Stomach (tissue), 9 donors: Measurements from ENCODE around the gene ADARB2. TPM values are rescaled to one million over a fixed set of nuclear protein-coding genes. Genes with fewer than 3 reads are reported as not detected.

Experiments
- DNase-seq, 2 donors: peaks; one replicate each; pipeline versions ENCODE4 v3.0.0 to v3.0.0-alpha.2; 2013 to 2019
- H3K27ac ChIP-seq, 5 donors: fragments of 200-600 bp in 4 of 5; sonication (generic) in 4 of 5; one replicate each; pipeline ENCODE4 v1.5.1; 2013 to 2019; ENCODE audit warnings: mild to moderate bottlenecking in 1 of 5, moderate library complexity in 1 of 5
- H3K27me3 ChIP-seq, 3 donors: fragments of 200-600 bp; sonication (generic); one replicate each; pipeline ENCODE4 v1.5.1; 2017 to 2019; ENCODE audit warnings: mixed run types in 1 of 3
- H3K36me3 ChIP-seq, 4 donors: fragments of 200-600 bp; sonication (generic); 1 replicate in 3 of 4; 2 replicates in 1 of 4; pipeline ENCODE4 v1.5.1; 2016 to 2019
- H3K4me1 ChIP-seq, 4 donors: fragments of 200-600 bp; sonication (generic); one replicate each; pipeline ENCODE4 v1.5.1; 2016 to 2019
- H3K4me3 ChIP-seq, 4 donors: fragments of 200-600 bp; sonication (generic) in 3 of 4; one replicate each; pipeline ENCODE4 v1.5.1; 2016 to 2019; ENCODE audit warnings: mild to moderate bottlenecking in 1 of 4
- H3K9me3 ChIP-seq, 4 donors: fragments of 200-600 bp; sonication (generic); one replicate each; pipeline ENCODE4 v1.5.1; 2016 to 2019
- CTCF ChIP-seq, 7 experiments: fragments of 450-650 bp in 4 of 7; fragments of 200-600 bp in 3 of 7; sonication (generic) in 3 of 7; IDR thresholded peaks; one replicate each; pipeline ENCODE4 v1.5.1; 2016 to 2019; ENCODE audit warnings: antibody characterized with exemption in 7 of 7, control low read depth in 2 of 7, mild to moderate bottlenecking in 1 of 7
- EP300 ChIP-seq: sonication (generic); formaldehyde crosslinking; IDR thresholded peaks from one replicate; pipeline ENCODE4 v1.6.1; 2017; ENCODE audit warnings: antibody characterized with exemption
- POLR2A ChIP-seq, 4 donors: fragments of 450-650 bp; IDR thresholded peaks; one replicate each; pipeline ENCODE4 v1.6.1; 2016; ENCODE audit warnings: antibody characterized with exemption in 4 of 4, control low read depth in 2 of 4, mild to moderate bottlenecking in 1 of 4, moderate library complexity in 1 of 4
- POLR2AphosphoS5 ChIP-seq, 3 donors: sonication (generic); formaldehyde crosslinking; IDR thresholded peaks; one replicate each; pipeline ENCODE4 v1.6.1; 2016; ENCODE audit warnings: antibody characterized with exemption in 3 of 3
- WGBS, 5 donors: extraction: QIAGEN DNeasy Blood & Tissue Kit in 3 of 5; methylation state at CpG; one replicate each; pipeline versions ENCODE4 v1.1.5 to v1.1.7; 2013 to 2018; 5-methylcytosine and 5-hydroxymethylcytosine counted together
- intact Hi-C: fragments of 100-400 bp; cut with DNase I; formaldehyde crosslinking; loops from one replicate; pipeline ENCODE4 v1.15.1; 2023; ENCODE audit warnings: low total_unique reads
- polyA plus RNA-seq, 3 donors: library from polyadenylated mRNA; stranded (reverse); fragments of 200-250 nt; gene quantifications; one replicate each; pipeline ENCODE4 v1.2.3, GENCODE V29; 2013
- total RNA-seq, 5 donors: library from RNA; depleted of rRNA; stranded (reverse); fragments of >200 nt; gene quantifications; one replicate each; pipeline versions ENCODE4 v1.1.0 to v1.2.3, GENCODE V29; 2014 to 2016
- donor health status: healthy with polysubstance abuse.
- donor health status: Bipolar disorder and iron deficiency.
- donor health status: healthy.

ADARB2 gene
- total and polyA plus RNA-seq, 8 donors, result 0.55 to 4.1 (median 1.4) TPM; not detected in 1

- H3K9me3 ChIP-seq, result no peaks in the 10 kb centered on the region
- intact Hi-C loops, result no loop called here
- no peak overlapping the region for H3K4me3 ChIP-seq
- TF ChIP-seq POLR2AphosphoS5 (IDR thresholded peaks at IDR 0.05), result no peak
- no peak for TF ChIP-seq POLR2A (IDR thresholded peaks at IDR 0.05)
- no peak for TF ChIP-seq EP300
- no peak for TF ChIP-seq CTCF (IDR thresholded peaks at IDR 0.05)
- WGBS, 5 donors, result 84 to 95% (median 88%) methylated on average over 11 of the region's 11 CpGs
- DNase-seq, result no peak
- H3K36me3 ChIP-seq, result no peaks in the 10 kb centered on the region
- H3K27ac ChIP-seq, result no peak overlapping the region
- peaks cover 0 to 6% (median 0%) of the 10 kb centered on the region in 3 donors for H3K27me3 ChIP-seq
- no peaks in the 10 kb centered on the region for H3K4me1 ChIP-seq
Measured at GRCh38 chr10:1674501-1674900, 62.8 kb downstream of the ADARB2 start.

- WGBS, 5 donors, result 83 to 90% (median 89%) methylated on average over 21 of the region's 21 CpGs
- no peaks in the 10 kb centered on the region for H3K36me3 ChIP-seq
Measured at GRCh38 chr10:1673568-1674345, 63.6 kb downstream of the ADARB2 start.

GRCh38 chr10:1672001-1672781 is 65.1 kb downstream of the ADARB2 start:
- no peaks in the 10 kb centered on the region for H3K9me3 ChIP-seq
- H3K4me3 ChIP-seq, result no peak overlapping the region
- H3K27ac ChIP-seq, result no peak overlapping the region
- WGBS, 5 donors, result 83 to 90% (median 87%) methylated on average over 37 of the region's 37 CpGs
- intact Hi-C loops, result no loop called here
- H3K27me3 ChIP-seq, result peaks cover 0 to 6% (median 0%) of the 10 kb centered on the region in 3 donors
- H3K36me3 ChIP-seq, result no peaks in the 10 kb centered on the region
- TF ChIP-seq EP300 (no peak), CTCF (IDR thresholded peaks at IDR 0.05) (no peak), POLR2AphosphoS5 (IDR thresholded peaks at IDR 0.05) (no peak), POLR2A (IDR thresholded peaks at IDR 0.05) (no peak)
- no peaks in the 10 kb centered on the region for H3K4me1 ChIP-seq
- no peak for DNase-seq

More at GRCh38 chr10:1673568-1674345, 63.6 kb downstream of the ADARB2 start:
- Histone ChIP-seq H3K4me3 (no peak overlapping the region), H3K27ac (no peak overlapping the region), H3K4me1 (no peaks in the 10 kb centered on the region), H3K27me3 (peaks cover 0 to 6% (median 0%) of the 10 kb centered on the region in 3 donors), H3K9me3 (no peaks in the 10 kb centered on the region)
- intact Hi-C loops, result no loop called here
- DNase-seq, result no peak
- no peak for TF ChIP-seq POLR2A (IDR thresholded peaks at IDR 0.05)
- TF ChIP-seq POLR2AphosphoS5 (IDR thresholded peaks at IDR 0.05), result no peak
- no peak for TF ChIP-seq CTCF (IDR thresholded peaks at IDR 0.05)
- TF ChIP-seq EP300, result no peak

DNA sequence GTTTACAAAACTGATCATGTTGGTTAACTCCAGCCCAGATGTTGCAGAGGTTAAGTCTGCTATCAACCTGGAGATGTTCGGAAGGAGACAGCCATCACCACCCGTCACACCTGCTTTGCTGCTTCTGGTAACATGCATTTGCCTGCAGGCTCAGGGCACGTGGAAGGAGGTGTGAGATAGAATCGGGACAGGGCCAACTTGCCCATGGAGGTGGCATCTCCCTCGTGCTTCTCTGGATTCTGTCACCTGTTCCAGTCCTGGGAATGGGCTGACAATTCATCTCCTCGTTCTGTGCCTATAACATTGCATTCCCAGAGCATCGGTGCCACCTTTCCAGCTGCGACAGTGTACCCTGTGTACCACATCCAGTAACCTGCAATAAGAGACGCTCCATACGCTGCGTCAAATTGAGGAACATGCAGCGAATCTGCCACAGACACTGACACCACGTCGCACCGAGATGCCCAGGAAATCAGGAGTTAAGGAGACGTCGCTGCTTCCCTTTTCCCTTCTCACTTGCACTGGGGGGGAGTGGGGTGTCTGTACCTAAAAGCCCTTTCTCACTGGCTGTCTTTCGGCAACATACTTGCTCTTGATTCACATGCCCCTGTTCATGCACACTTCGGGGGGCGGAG is 65.8 kb downstream of the ADARB2 start:
- intact Hi-C loops, result no loop called here
- DNase-seq, result no peak
- no peak for TF ChIP-seq POLR2AphosphoS5 (IDR thresholded peaks at IDR 0.05)
- TF ChIP-seq EP300, result no peak
- Histone ChIP-seq H3K4me1 (no peaks in the 10 kb centered on the region), H3K36me3 (no peaks in the 10 kb centered on the region), H3K27ac (no peak overlapping the region), H3K9me3 (no peaks in the 10 kb centered on the region), H3K4me3 (no peak overlapping the region), H3K27me3 (peaks cover 0 to 6% (median 0%) of the 10 kb centered on the region in 3 donors)
- WGBS, 5 donors, result 83 to 90% (median 85%) methylated on average over 20 of the region's 20 CpGs
